Measurements from ENCODE around the gene C5orf34.
"Not testable (repeated sequence)": the region's sequence is repeated elsewhere in the genome, so short reads cannot be mapped to it uniquely, and the experiment has no call there.

C5orf34 gene

DNA sequence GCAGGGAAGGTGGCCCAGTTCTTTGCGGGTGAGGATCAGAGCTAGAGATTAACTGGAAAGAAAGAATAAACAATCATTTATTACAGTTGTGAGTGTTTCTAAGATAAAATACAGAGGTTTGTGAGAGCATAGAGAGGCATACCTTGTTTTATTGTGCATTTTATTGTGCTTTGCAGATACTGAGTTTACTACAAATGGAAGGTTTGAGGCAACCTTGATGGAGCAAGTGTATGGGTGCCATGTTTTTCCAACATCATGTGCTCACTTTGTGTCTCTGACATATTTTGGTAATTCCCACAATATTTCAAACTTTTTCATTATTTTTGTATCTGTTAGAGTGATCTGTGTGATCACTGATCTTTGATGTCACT, 715 bp upstream of the C5orf34 start:
- TF ChIP-seq CTCF (IDR thresholded peaks at IDR 0.05; ENCODE audit: insufficient read depth, low read depth, low read length, missing control alignments) = no peak
- peak overlapping the region; percentile 94 for H3K4me3 ChIP-seq (ENCODE audit: low read depth, low read length)
- DNase-seq (ENCODE audit: low read depth) = peak; percentile 3

GRCh38 chr5:43514471-43514815, 505 bp downstream of the C5orf34 start:
- H3K4me3 ChIP-seq (ENCODE audit: low read depth, low read length) = peak overlapping the region; percentile 94
- no peak for DNase-seq (ENCODE audit: low read depth)
- no peak for TF ChIP-seq CTCF (IDR thresholded peaks at IDR 0.05; ENCODE audit: insufficient read depth, low read depth, low read length, missing control alignments)

DNA sequence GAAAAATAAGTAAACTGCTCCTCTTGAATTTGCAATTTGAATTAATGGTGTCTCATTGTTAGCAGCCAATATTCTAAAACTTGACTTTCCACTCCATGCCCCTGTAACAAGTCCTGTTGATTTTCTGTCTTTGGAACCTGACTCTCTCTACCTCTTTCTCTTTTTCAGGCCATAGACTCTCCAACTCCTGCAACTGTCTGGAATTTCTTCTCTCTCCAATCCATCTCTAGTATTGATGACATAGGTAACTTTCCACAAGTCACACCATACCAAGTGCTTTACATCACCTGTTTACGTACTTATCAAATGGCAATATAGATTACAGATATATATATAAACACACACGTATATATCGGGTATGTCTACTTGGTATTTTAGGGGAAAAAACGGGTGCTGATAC, 923 bp downstream of the C5orf34 start:
- peak; percentile 3 for DNase-seq (ENCODE audit: low read depth)
- H3K4me3 ChIP-seq (ENCODE audit: low read depth, low read length) = peak overlapping the region; percentile 94
- TF ChIP-seq CTCF (IDR thresholded peaks at IDR 0.05; ENCODE audit: insufficient read depth, low read depth, low read length, missing control alignments) = no peak

- not testable (repeated sequence) for H3K4me3 ChIP-seq (ENCODE audit: low read depth, low read length); DNase-seq (ENCODE audit: low read depth)
Observed at GRCh38 chr5:43511062-43511461, 3.9 kb downstream of the C5orf34 start.

GRCh38 chr5:43498581-43498980, 16.4 kb downstream of the C5orf34 start:
- TF ChIP-seq CTCF (IDR thresholded peaks at IDR 0.05; ENCODE audit: insufficient read depth, low read depth, low read length, missing control alignments) = no peak
- no peak for DNase-seq (ENCODE audit: low read depth)

GRCh38 chr5:43497311-43498104, 17.4 kb downstream of the C5orf34 start:
- no peak overlapping the region for H3K4me3 ChIP-seq (ENCODE audit: low read depth, low read length)
- TF ChIP-seq CTCF (IDR thresholded peaks at IDR 0.05; ENCODE audit: insufficient read depth, low read depth, low read length, missing control alignments) = no peak
- no peak for DNase-seq (ENCODE audit: low read depth)

More at GRCh38 chr5:43498581-43498980, 16.4 kb downstream of the C5orf34 start:
- no peak overlapping the region for H3K4me3 ChIP-seq (ENCODE audit: low read depth, low read length)

DNA sequence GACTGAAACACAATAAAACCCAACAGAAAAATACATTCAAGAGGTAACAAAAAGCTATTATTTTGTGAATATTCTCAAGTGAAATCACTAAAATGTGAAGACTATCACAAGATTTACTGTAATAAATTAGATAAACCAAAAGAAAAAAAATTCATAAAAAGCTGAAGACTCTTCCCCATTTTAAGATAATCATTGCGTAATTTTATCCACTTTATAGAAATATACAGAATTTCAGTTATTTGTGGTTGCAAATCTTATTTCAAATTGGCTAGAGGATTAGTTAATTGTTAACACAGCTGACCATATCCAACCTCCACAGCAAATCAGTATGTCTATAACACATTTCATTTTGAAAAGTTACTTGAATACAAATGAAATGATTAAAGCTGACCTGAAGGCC, 23.6 kb downstream of the C5orf34 start:
- TF ChIP-seq CTCF (IDR thresholded peaks at IDR 0.05; ENCODE audit: insufficient read depth, low read depth, low read length, missing control alignments) = no peak
- no peak overlapping the region for H3K4me3 ChIP-seq (ENCODE audit: low read depth, low read length)
- no peak for DNase-seq (ENCODE audit: low read depth)
